Ovary (tissue), 3 donors: ENCODE measurements around the gene SSU72.

ENCODE experiments used
- CTCF ChIP-seq, 3 donors: fragments of 450-650 bp in 2 of 3; fragments of 200-600 bp in 1 of 3; IDR thresholded peaks; one replicate each; pipeline versions ENCODE4 v1.5.1 to v1.8.0; 2016 to 2022; ENCODE audit warnings: antibody characterized with exemption in 3 of 3, mild to moderate bottlenecking in 1 of 3
- EP300 ChIP-seq: sonication (generic); formaldehyde crosslinking; IDR thresholded peaks from one replicate; pipeline ENCODE4 v1.6.1; 2017; ENCODE audit warnings: antibody characterized with exemption
- POLR2A ChIP-seq: fragments of 450-650 bp; IDR thresholded peaks from one replicate; pipeline ENCODE4 v1.6.1; 2017; ENCODE audit warnings: antibody characterized with exemption, mild to moderate bottlenecking, moderate library complexity
- donor health status: DM: no; HTN: no; CAD: no.

- TF ChIP-seq CTCF (IDR thresholded peaks at IDR 0.05) (no peak), POLR2A (peak; percentile 5), EP300 (no peak)
These were observed 33.6 kb downstream of the SSU72 start for GRCh38 chr1:1540818-1541628.
